NB4 (cell line): ENCODE data around the gene MAGI1.

Experiments
- CTCF ChIP-seq: IDR thresholded peaks from one replicate; pipeline ENCODE4 v1.5.1; 2012; ENCODE audit warnings: low read depth, low read length
- MAX ChIP-seq: IDR thresholded peaks from 2 replicates; pipeline ENCODE4 v1.6.1; 2011; ENCODE audit warnings: low read depth, low read length
- MYC ChIP-seq: IDR thresholded peaks from 2 replicates; pipeline ENCODE4 v1.6.1; 2011; ENCODE audit warnings: low read depth, low read length
- POLR2A ChIP-seq: IDR thresholded peaks from 2 replicates; pipeline ENCODE4 v1.6.1; 2011; ENCODE audit warnings: mild to moderate bottlenecking; ENCODE audit not compliant: insufficient read length; ENCODE audit errors: extremely low read depth

- TF ChIP-seq POLR2A (no peak), CTCF (no peak), MAX (no peak), MYC (no peak)
Measured at GRCh38 chr3:65889707-65890099, 149.0 kb downstream of the MAGI1 start.
